OCI-LY7 (cell line): ENCODE data around the gene ANKS1B. TPM values are rescaled to one million over a fixed set of nuclear protein-coding genes. Genes with fewer than 3 reads are reported as not detected.

Experiments used
- BruUV-seq: library from RNA; stranded (reverse); fragments of 400-500 nt; replicated peaks from 2 replicates; lab custom pipeline; 2021; lab: Mats Ljungman, UMichigan
- CTCF ChIA-PET: fragments of 300-600 bp; sonication (Branson Sonifier 250); formaldehyde crosslinking; loops from one replicate; lab custom pipeline; 2022; ENCODE audit warnings: antibody characterized with exemption; ENCODE audit not compliant: unreplicated experiment; lab: Charles Lee
- POLR2A ChIA-PET: fragments of 300-600 bp; sonication (Branson Sonifier 250); formaldehyde crosslinking; loops from one replicate; lab custom pipeline; 2022; ENCODE audit warnings: antibody characterized with exemption; lab: Charles Lee
- DNase-seq: peaks from one replicate; pipeline ENCODE4 v3.0.0-alpha.2; 2015; ENCODE audit warnings: low spot score
- H2AFZ ChIP-seq: fragments of 200-600 bp; sonication (generic), shearing (Covaris generic); 2 replicates; pipeline ENCODE4 v1.6.1; 2014; ENCODE audit warnings: mild to moderate bottlenecking, antibody characterized with exemption, low read length, moderate library complexity
- H3K27ac ChIP-seq: fragments of 200-600 bp; sonication (generic); 2 replicates; pipeline ENCODE4 v1.5.1; 2014; ENCODE audit warnings: mixed run types, low read depth, mild to moderate bottlenecking, moderate library complexity, low read length, inconsistent platforms; ENCODE audit not compliant: poor library complexity, severe bottlenecking
- H3K36me3 ChIP-seq: fragments of 200-600 bp; sonication (generic); 2 replicates; pipeline ENCODE4 v1.6.1; 2014; ENCODE audit warnings: mild to moderate bottlenecking, antibody characterized with exemption, low read length, moderate library complexity, mixed read lengths; ENCODE audit not compliant: insufficient read depth
- H3K4me1 ChIP-seq: fragments of 200-600 bp; sonication (generic); 2 replicates; pipeline ENCODE4 v1.5.1; 2014; ENCODE audit warnings: mild to moderate bottlenecking, low read length; ENCODE audit not compliant: insufficient read depth, poor library complexity, severe bottlenecking
- H3K4me2 ChIP-seq: fragments of 200-600 bp; sonication (generic); 2 replicates; pipeline ENCODE4 v1.6.1; 2014; ENCODE audit warnings: mild to moderate bottlenecking, low read length
- H3K4me3 ChIP-seq: fragments of 200-600 bp; sonication (generic); 2 replicates; pipeline ENCODE4 v1.5.1; 2014; ENCODE audit warnings: mild to moderate bottlenecking, low read depth, low read length; ENCODE audit not compliant: poor library complexity, severe bottlenecking
- H3K79me2 ChIP-seq: fragments of 200-600 bp; sonication (generic); 2 replicates; pipeline ENCODE4 v1.6.1; 2016; ENCODE audit warnings: low read depth, mild to moderate bottlenecking, low read length, moderate library complexity, mixed read lengths; ENCODE audit not compliant: insufficient read depth
- H3K9me2 ChIP-seq: fragments of 200-600 bp; sonication (generic); 2 replicates; pipeline ENCODE4 v1.6.1; 2016; ENCODE audit warnings: mild to moderate bottlenecking, low read length, mixed read lengths; ENCODE audit not compliant: insufficient read depth
- H3K9me3 ChIP-seq: fragments of 200-600 bp; sonication (generic); 2 replicates; pipeline ENCODE4 v1.6.1; 2014; ENCODE audit warnings: mild to moderate bottlenecking, mixed run types, low read length, mixed read lengths
- H4K20me1 ChIP-seq: fragments of 200-600 bp; sonication (generic); 2 replicates; pipeline ENCODE4 v1.6.1; 2014; ENCODE audit warnings: mild to moderate bottlenecking, antibody characterized with exemption, low read length, moderate library complexity, mixed read lengths; ENCODE audit not compliant: insufficient read depth
- EZH2phosphoT487 ChIP-seq: fragments of 200-600 bp; sonication (generic); IDR thresholded peaks from 2 replicates; pipeline ENCODE4 v1.6.1; 2018; ENCODE audit warnings: low read depth, borderline replicate concordance, mild to moderate bottlenecking, mixed run types, antibody characterized with exemption, low read length, moderate library complexity, mixed read lengths
- intact Hi-C: fragments of 100-400 bp; cut with micrococcal nuclease; formaldehyde crosslinking; loops from one replicate; pipeline ENCODE4 v1.10.0; 2022; ENCODE audit not compliant: unreplicated experiment
- total RNA-seq, 2 experiments: library from RNA; depleted of rRNA in 1 of 2; stranded (reverse); fragments of >200 nt in 1 of 2; shearing (Covaris generic) in 1 of 2; gene quantifications; 2 replicates each; pipeline ENCODE4 v1.2.3, GENCODE V29; 2014 to 2022
- TF ChIP-seq, protein P1 (sequence below): fragments of 200-600 bp; sonication (generic); conservative IDR thresholded peaks from 2 replicates; pipeline ENCODE4 v1.5.1; 2014; ENCODE audit warnings: mild to moderate bottlenecking, antibody characterized with exemption, low read length, moderate library complexity, mixed read lengths

Gene ANKS1B
- total RNA-seq, 2 experiments from 2014 or later = 2.9 to 6.0 TPM

DNA sequence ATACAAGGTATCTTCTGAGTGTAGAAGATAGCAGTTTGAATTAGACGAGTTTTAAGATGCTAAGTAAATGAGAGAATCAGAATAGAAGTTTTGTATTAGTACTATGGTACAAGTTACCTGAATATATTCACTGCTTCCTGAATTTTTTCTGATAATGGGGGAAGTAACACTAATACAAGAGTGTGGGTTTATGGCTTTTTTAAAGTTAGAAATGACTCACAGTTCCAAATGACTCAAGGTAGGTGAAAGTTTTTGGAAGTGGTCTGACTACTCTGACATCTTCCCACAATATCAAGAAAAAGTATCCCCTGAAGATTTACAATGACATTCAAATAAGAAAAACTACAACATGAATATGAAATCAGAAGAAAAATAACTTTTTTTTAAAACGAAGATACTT lies 460.9 kb downstream of the ANKS1B start:
- H3K4me2 ChIP-seq = no peak overlapping the region
- no peaks in the 10 kb centered on the region; the same call in 1 of the 2 replicates for H3K36me3 ChIP-seq
- POLR2A ChIA-PET = no interaction called here
- TF ChIP-seq, protein P1, sequence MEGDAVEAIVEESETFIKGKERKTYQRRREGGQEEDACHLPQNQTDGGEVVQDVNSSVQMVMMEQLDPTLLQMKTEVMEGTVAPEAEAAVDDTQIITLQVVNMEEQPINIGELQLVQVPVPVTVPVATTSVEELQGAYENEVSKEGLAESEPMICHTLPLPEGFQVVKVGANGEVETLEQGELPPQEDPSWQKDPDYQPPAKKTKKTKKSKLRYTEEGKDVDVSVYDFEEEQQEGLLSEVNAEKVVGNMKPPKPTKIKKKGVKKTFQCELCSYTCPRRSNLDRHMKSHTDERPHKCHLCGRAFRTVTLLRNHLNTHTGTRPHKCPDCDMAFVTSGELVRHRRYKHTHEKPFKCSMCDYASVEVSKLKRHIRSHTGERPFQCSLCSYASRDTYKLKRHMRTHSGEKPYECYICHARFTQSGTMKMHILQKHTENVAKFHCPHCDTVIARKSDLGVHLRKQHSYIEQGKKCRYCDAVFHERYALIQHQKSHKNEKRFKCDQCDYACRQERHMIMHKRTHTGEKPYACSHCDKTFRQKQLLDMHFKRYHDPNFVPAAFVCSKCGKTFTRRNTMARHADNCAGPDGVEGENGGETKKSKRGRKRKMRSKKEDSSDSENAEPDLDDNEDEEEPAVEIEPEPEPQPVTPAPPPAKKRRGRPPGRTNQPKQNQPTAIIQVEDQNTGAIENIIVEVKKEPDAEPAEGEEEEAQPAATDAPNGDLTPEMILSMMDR = no peak
- no peak for TF ChIP-seq EZH2phosphoT487
- no TSS peak for BruUV-seq
- H3K9me3 ChIP-seq = peaks cover 3% of the 10 kb centered on the region; the same call in 1 of the 2 replicates
- no peaks in the 10 kb centered on the region for H4K20me1 ChIP-seq
- CTCF ChIA-PET = no interaction called here
- peaks cover 2% of the 10 kb centered on the region for H3K4me1 ChIP-seq
- no peak overlapping the region for H2AFZ ChIP-seq
- no peak overlapping the region for H3K27ac ChIP-seq
- no peaks in the 10 kb centered on the region for H3K79me2 ChIP-seq
- DNase-seq = no peak
- intact Hi-C loops = no loop called here
- no peaks in the 10 kb centered on the region for H3K9me2 ChIP-seq
- H3K4me3 ChIP-seq = no peak overlapping the region

DNA sequence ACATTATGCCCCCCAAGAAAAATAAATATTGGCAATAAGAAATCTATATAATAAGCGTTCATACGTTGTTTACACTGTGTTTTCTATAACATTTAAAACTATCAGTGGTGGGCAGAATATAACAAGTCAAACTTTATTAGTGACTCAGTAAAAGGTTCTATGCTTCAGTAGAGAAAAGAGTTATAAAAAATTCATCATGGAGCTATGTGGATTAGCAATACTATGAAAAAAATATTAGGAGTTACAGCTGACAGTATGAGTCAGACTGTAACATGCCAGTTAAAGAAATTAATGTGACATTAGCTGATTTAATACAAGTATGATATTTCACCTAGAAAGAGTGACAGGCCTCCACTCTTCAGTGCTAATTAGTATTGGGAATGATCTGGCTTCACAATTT lies 462.3 kb downstream of the ANKS1B start:
- Histone ChIP-seq H3K36me3 (no peaks in the 10 kb centered on the region; the same call in 1 of the 2 replicates), H3K4me1 (no peaks in the 10 kb centered on the region), H3K27ac (no peak overlapping the region), H3K9me2 (no peaks in the 10 kb centered on the region), H3K9me3 (peaks cover 16% of the 10 kb centered on the region; the same call in 1 of the 2 replicates), H3K4me2 (no peak overlapping the region), H2AFZ (no peak overlapping the region), H3K4me3 (no peak overlapping the region), H3K79me2 (no peaks in the 10 kb centered on the region), H4K20me1 (no peaks in the 10 kb centered on the region)
- CTCF ChIA-PET = no interaction called here
- POLR2A ChIA-PET = interaction anchor here (0.6 to 1.3 kb wide), 5 partner anchors 9 to 229 kb away, joined by 3 to 4 read pairs (median 3); no protein-coding TSS in a partner anchor
- TF ChIP-seq, protein P1 = no peak
- no peak for TF ChIP-seq EZH2phosphoT487
- intact Hi-C loops = no loop called here
- no peak for DNase-seq
- BruUV-seq = no TSS peak

- ChIA-PET CTCF (no interaction called here), POLR2A (interaction anchor here (0.9 to 1.5 kb wide), 5 partner anchors 9 to 33 kb away, joined by 3 to 4 read pairs (median 3); no protein-coding TSS in a partner anchor)
- no peak overlapping the region for H2AFZ ChIP-seq
- H3K4me1 ChIP-seq = no peaks in the 10 kb centered on the region
- no peak for DNase-seq
- H3K9me2 ChIP-seq = no peaks in the 10 kb centered on the region
- TF ChIP-seq, protein P1 = no peak
- TF ChIP-seq EZH2phosphoT487 = no peak
- H3K36me3 ChIP-seq = no peaks in the 10 kb centered on the region; the same call in 1 of the 2 replicates
- BruUV-seq = no TSS peak
- no peak overlapping the region for H3K4me3 ChIP-seq
- no peaks in the 10 kb centered on the region for H4K20me1 ChIP-seq
- no peak overlapping the region for H3K27ac ChIP-seq
- intact Hi-C loops = no loop called here
- peaks cover 19% of the 10 kb centered on the region; the same call in 1 of the 2 replicates for H3K9me3 ChIP-seq
- no peak overlapping the region for H3K4me2 ChIP-seq
- H3K79me2 ChIP-seq = no peaks in the 10 kb centered on the region
Observed at GRCh38 chr12:99521664-99522063, 463.1 kb downstream of the ANKS1B start.
